ENCODE data around the gene RPL31.

- TF ChIP-seq, protein P1, sequence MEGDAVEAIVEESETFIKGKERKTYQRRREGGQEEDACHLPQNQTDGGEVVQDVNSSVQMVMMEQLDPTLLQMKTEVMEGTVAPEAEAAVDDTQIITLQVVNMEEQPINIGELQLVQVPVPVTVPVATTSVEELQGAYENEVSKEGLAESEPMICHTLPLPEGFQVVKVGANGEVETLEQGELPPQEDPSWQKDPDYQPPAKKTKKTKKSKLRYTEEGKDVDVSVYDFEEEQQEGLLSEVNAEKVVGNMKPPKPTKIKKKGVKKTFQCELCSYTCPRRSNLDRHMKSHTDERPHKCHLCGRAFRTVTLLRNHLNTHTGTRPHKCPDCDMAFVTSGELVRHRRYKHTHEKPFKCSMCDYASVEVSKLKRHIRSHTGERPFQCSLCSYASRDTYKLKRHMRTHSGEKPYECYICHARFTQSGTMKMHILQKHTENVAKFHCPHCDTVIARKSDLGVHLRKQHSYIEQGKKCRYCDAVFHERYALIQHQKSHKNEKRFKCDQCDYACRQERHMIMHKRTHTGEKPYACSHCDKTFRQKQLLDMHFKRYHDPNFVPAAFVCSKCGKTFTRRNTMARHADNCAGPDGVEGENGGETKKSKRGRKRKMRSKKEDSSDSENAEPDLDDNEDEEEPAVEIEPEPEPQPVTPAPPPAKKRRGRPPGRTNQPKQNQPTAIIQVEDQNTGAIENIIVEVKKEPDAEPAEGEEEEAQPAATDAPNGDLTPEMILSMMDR (IDR thresholded peaks at IDR 0.05), result no peak
- no peak for TF ChIP-seq POLR2A (IDR thresholded peaks at IDR 0.05)
Observed at GRCh38 chr2:100954044-100954420, 48.1 kb upstream of the RPL31 start.
